ENCODE results near the gene MARCHF6.
"Not testable (repeated sequence)": the region's sequence is repeated elsewhere in the genome, so short reads cannot be mapped to it uniquely, and the experiment has no call there.

Gene MARCHF6

GRCh38 chr5:10351919-10352318 is 1.6 kb upstream of the MARCHF6 start:
- DNase-seq (ENCODE audit: low spot score): no peak

GRCh38 chr5:10352430-10353240 is 860 bp upstream of the MARCHF6 start:
- DNase-seq (ENCODE audit: low spot score): no peak

GRCh38 chr5:10354048-10354872 is 765 bp downstream of the MARCHF6 start:
- DNase-seq (ENCODE audit: low spot score): peak; percentile 28

- DNase-seq (ENCODE audit: low spot score): peak; percentile 36
These were observed 1.8 kb downstream of the MARCHF6 start for GRCh38 chr5:10355071-10355889.

- DNase-seq (ENCODE audit: low spot score): no peak
These were observed 5.5 kb downstream of the MARCHF6 start for GRCh38 chr5:10358999-10359398.

- no peak for DNase-seq (ENCODE audit: low spot score)
These were observed 7.2 kb downstream of the MARCHF6 start for GRCh38 chr5:10360686-10361085.

GRCh38 chr5:10363519-10364185 is 10.2 kb downstream of the MARCHF6 start:
- no peak for DNase-seq (ENCODE audit: low spot score)

GRCh38 chr5:10364186-10364689 is 10.7 kb downstream of the MARCHF6 start:
- peak; percentile 37 for DNase-seq (ENCODE audit: low spot score)

- DNase-seq (ENCODE audit: low spot score): no peak
These were observed 12.3 kb downstream of the MARCHF6 start for GRCh38 chr5:10365782-10366181.

GRCh38 chr5:10366310-10367272 is 13.1 kb downstream of the MARCHF6 start:
- DNase-seq (ENCODE audit: low spot score): no peak

GRCh38 chr5:10367579-10367978 is 14.1 kb downstream of the MARCHF6 start:
- DNase-seq (ENCODE audit: low spot score): no peak

- no peak for DNase-seq (ENCODE audit: low spot score)
These were observed 17.4 kb downstream of the MARCHF6 start for GRCh38 chr5:10370931-10371330.

GRCh38 chr5:10371369-10371768 is 17.9 kb downstream of the MARCHF6 start:
- not testable (repeated sequence) for DNase-seq (ENCODE audit: low spot score)

GRCh38 chr5:10372726-10373709 is 19.5 kb downstream of the MARCHF6 start:
- no peak for DNase-seq (ENCODE audit: low spot score)

GRCh38 chr5:10374046-10375022 is 20.8 kb downstream of the MARCHF6 start:
- no peak for DNase-seq (ENCODE audit: low spot score)

GRCh38 chr5:10375146-10375545 is 21.7 kb downstream of the MARCHF6 start:
- DNase-seq (ENCODE audit: low spot score): not testable (repeated sequence)

- DNase-seq (ENCODE audit: low spot score): no peak
These were observed 23.0 kb downstream of the MARCHF6 start for GRCh38 chr5:10376544-10376943.

- DNase-seq (ENCODE audit: low spot score): no peak
These were observed 23.6 kb downstream of the MARCHF6 start for GRCh38 chr5:10377081-10377480.
